Measurements from ENCODE around the gene PUS10. TPM values are rescaled to one million over a fixed set of nuclear protein-coding genes. Genes with fewer than 3 reads are reported as not detected.

Gene PUS10
- total RNA-seq, 1 donor from 2014 or later = 8.5 TPM

GRCh38 chr2:60954139-60954538, 63.9 kb downstream of the PUS10 start:
- no peak for ATAC-seq
- no peak overlapping the region for H3K4me3 ChIP-seq
- H3K4me1 ChIP-seq = no peaks in the 10 kb centered on the region
- no peak overlapping the region for H3K27ac ChIP-seq
- H3K36me3 ChIP-seq = peaks cover 14% of the 10 kb centered on the region
- TF ChIP-seq CTCF (IDR thresholded peaks at IDR 0.05) = no peak
- no peaks in the 10 kb centered on the region for H3K27me3 ChIP-seq (ENCODE audit: low read depth)
- no peak for DNase-seq
- intact Hi-C loops (cut with DNase I) = no loop called here
- no peaks in the 10 kb centered on the region for H3K9me3 ChIP-seq

- Histone ChIP-seq H3K4me1 (no peaks in the 10 kb centered on the region), H3K27ac (no peak overlapping the region), H3K9me3 (no peaks in the 10 kb centered on the region), H3K4me3 (no peak overlapping the region), H3K36me3 (peaks cover 8% of the 10 kb centered on the region), H3K27me3 (ENCODE audit: low read depth) (no peaks in the 10 kb centered on the region)
- DNase-seq (no peak), ATAC-seq (no peak)
- TF ChIP-seq CTCF (IDR thresholded peaks at IDR 0.05) = no peak
- intact Hi-C loops (cut with DNase I) = no loop called here
Measured at GRCh38 chr2:60948926-60949579, 69.0 kb downstream of the PUS10 start.

GRCh38 chr2:60948161-60948560, 69.9 kb downstream of the PUS10 start:
- intact Hi-C loops (cut with DNase I) = no loop called here
- Histone ChIP-seq H3K4me1 (no peaks in the 10 kb centered on the region), H3K9me3 (no peaks in the 10 kb centered on the region), H3K27me3 (ENCODE audit: low read depth) (no peaks in the 10 kb centered on the region), H3K36me3 (peaks cover under 1% of the 10 kb centered on the region), H3K4me3 (no peak overlapping the region), H3K27ac (no peak overlapping the region)
- no peak for TF ChIP-seq CTCF (IDR thresholded peaks at IDR 0.05)
- ATAC-seq = no peak
- no peak for DNase-seq

- H3K4me3 ChIP-seq = no peak overlapping the region
- TF ChIP-seq CTCF (IDR thresholded peaks at IDR 0.05) = no peak
- no peaks in the 10 kb centered on the region for H3K9me3 ChIP-seq
- no peak overlapping the region for H3K27ac ChIP-seq
- ATAC-seq (no peak), DNase-seq (no peak)
- peaks cover 8% of the 10 kb centered on the region for H3K36me3 ChIP-seq
- no peaks in the 10 kb centered on the region for H3K27me3 ChIP-seq (ENCODE audit: low read depth)
- intact Hi-C loops (cut with DNase I) = no loop called here
- H3K4me1 ChIP-seq = no peaks in the 10 kb centered on the region
Measured at GRCh38 chr2:60947056-60947455, 71.0 kb downstream of the PUS10 start.

- H3K27me3 ChIP-seq (ENCODE audit: low read depth) = no peaks in the 10 kb centered on the region
- H3K4me1 ChIP-seq = no peaks in the 10 kb centered on the region
- TF ChIP-seq CTCF (IDR thresholded peaks at IDR 0.05) = no peak
- no peak overlapping the region for H3K4me3 ChIP-seq
- H3K36me3 ChIP-seq = peaks cover 13% of the 10 kb centered on the region
- no peak overlapping the region for H3K27ac ChIP-seq
- ATAC-seq (no peak), DNase-seq (no peak)
- intact Hi-C loops (cut with DNase I) = no loop called here
- no peaks in the 10 kb centered on the region for H3K9me3 ChIP-seq
Measured at GRCh38 chr2:60945341-60945740, 72.7 kb downstream of the PUS10 start.

Data from lower lobe of right lung (tissue), 2 donors.